ENCODE data around the gene MYL7. TPM values are rescaled to one million over a fixed set of nuclear protein-coding genes. Genes with fewer than 3 reads are reported as not detected.

Gene MYL7
- total RNA-seq, 1 experiment from 2014 or later = not detected

DNA sequence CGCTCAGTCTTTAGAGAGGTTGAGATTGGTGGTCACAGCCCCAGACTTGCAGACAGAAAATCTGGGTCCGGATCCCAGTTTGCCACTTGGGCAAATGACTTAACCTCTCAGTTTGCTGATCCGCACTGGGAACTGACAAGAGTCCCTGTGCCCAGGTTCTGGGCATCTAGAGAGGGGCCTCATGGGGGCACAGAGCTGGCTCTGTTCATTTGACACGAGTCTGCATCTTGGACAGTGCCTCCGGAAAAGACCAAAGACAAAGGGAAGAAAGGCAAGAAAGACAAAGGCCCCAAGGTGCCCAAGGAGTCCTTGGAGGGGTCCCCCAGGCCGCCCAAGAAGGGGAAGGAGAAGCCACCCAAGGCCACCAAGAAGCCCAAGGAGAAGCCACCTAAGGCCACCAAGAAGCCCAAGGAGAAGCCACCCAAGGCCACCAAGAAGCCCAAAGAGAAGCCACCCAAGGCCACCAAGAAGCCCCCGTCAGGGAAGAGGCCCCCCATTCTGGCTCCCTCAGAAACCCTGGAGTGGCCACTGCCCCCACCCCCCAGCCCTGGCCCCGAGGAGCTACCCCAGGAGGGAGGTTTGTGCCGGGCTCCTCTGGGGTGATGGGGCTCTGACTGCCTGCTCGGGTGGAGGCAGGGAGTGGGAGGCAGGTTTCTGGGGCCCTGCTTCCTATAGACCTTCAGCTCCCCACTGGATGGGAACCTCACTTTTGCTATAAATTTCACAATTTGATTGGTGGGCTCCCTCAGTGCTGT, 34.6 kb downstream of the MYL7 start:
- CTCF ChIA-PET = no interaction called here
- RAD21 ChIA-PET (ENCODE audit: low non-redundant PET in 1 of 2, low total read pairs in 2 of 2, uncharacterized antibody in 2 of 2, unreplicated experiment in 2 of 2) = no interaction called here
- intact Hi-C loops (cut with micrococcal nuclease) = no loop called here
- Histone ChIP-seq H3K79me2 (ENCODE audit: insufficient read depth, low read length) (no peaks in the 10 kb centered on the region), H3K9me3 (ENCODE audit: control insufficient read depth in 1 of 2, insufficient read depth in 1 of 2, low read depth in 1 of 2, low read length in 2 of 2) (no peaks in the 10 kb centered on the region), H3K27ac (ENCODE audit: low read depth, low read length) (no peak overlapping the region), H3K27me3 (ENCODE audit: insufficient read depth, low read length) (no peaks in the 10 kb centered on the region), H3K4me3 (replicated peaks in 1 of 2; ENCODE audit: low read depth in 1 of 2, low read length in 2 of 2) (no peak overlapping the region), H4K20me1 (ENCODE audit: insufficient read depth) (no peaks in the 10 kb centered on the region), H3K4me1 (ENCODE audit: control insufficient read depth in 1 of 2, insufficient read depth in 2 of 2, low read length in 2 of 2) (peaks cover 0 to 6% of the 10 kb centered on the region in 2 experiments; a peak in 2 of 4 replicates), H3K9me2 (ENCODE audit: insufficient read depth) (no peaks in the 10 kb centered on the region), H2AFZ (ENCODE audit: low read depth, low read length, poor library complexity, severe bottlenecking) (no peak overlapping the region), H3K9ac (ENCODE audit: low read length) (no peak overlapping the region), H3K4me2 (ENCODE audit: low read length) (no peak overlapping the region), H3K36me3 (ENCODE audit: control insufficient read depth in 1 of 2, insufficient read depth in 2 of 2, low read length in 2 of 2) (no peaks in the 10 kb centered on the region)
- no peak for DNase-seq (ENCODE audit: low read depth, low spot score)
- POLR2A ChIA-PET = no interaction called here
- TF ChIP-seq EZH2phosphoT487 (IDR thresholded peaks at IDR 0.05; ENCODE audit: borderline replicate concordance) (no peak), ZNF274 (IDR thresholded peaks at IDR 0.05; ENCODE audit: low read depth, low read length) (no peak), POLR2A (IDR thresholded peaks at IDR 0.05; ENCODE audit: borderline replicate concordance, extremely low read depth, insufficient read depth, insufficient read length) (no peak), SRF (IDR thresholded peaks at IDR 0.05; ENCODE audit: low read depth) (no peak), RAD21 (IDR thresholded peaks at IDR 0.05; ENCODE audit: low read depth) (no peak), YY1 (IDR thresholded peaks at IDR 0.05; ENCODE audit: extremely low read depth, insufficient replicate concordance, low read depth, low read length) (no peak), JUND (IDR thresholded peaks at IDR 0.05) (no peak), SP1 (IDR thresholded peaks at IDR 0.05; ENCODE audit: low read depth) (no peak), ZFX (IDR thresholded peaks at IDR 0.05) (no peak), SIN3A (IDR thresholded peaks at IDR 0.05; ENCODE audit: low read depth) (no peak), CEBPB (IDR thresholded peaks at IDR 0.05; ENCODE audit: low read depth) (no peak), EGR1 (IDR thresholded peaks at IDR 0.05; ENCODE audit: low read depth) (no peak), CBX3 (IDR thresholded peaks at IDR 0.05; ENCODE audit: low read depth) (no peak)
- TF ChIP-seq, protein P1, sequence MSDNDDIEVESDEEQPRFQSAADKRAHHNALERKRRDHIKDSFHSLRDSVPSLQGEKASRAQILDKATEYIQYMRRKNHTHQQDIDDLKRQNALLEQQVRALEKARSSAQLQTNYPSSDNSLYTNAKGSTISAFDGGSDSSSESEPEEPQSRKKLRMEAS (IDR thresholded peaks at IDR 0.05) = no peak
- TF ChIP-seq, protein P2, sequence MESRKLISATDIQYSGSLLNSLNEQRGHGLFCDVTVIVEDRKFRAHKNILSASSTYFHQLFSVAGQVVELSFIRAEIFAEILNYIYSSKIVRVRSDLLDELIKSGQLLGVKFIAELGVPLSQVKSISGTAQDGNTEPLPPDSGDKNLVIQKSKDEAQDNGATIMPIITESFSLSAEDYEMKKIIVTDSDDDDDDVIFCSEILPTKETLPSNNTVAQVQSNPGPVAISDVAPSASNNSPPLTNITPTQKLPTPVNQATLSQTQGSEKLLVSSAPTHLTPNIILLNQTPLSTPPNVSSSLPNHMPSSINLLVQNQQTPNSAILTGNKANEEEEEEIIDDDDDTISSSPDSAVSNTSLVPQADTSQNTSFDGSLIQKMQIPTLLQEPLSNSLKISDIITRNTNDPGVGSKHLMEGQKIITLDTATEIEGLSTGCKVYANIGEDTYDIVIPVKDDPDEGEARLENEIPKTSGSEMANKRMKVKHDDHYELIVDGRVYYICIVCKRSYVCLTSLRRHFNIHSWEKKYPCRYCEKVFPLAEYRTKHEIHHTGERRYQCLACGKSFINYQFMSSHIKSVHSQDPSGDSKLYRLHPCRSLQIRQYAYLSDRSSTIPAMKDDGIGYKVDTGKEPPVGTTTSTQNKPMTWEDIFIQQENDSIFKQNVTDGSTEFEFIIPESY (IDR thresholded peaks at IDR 0.05; ENCODE audit: extremely low read depth, insufficient replicate concordance, low read length) = no peak
- TF ChIP-seq, protein P3, sequence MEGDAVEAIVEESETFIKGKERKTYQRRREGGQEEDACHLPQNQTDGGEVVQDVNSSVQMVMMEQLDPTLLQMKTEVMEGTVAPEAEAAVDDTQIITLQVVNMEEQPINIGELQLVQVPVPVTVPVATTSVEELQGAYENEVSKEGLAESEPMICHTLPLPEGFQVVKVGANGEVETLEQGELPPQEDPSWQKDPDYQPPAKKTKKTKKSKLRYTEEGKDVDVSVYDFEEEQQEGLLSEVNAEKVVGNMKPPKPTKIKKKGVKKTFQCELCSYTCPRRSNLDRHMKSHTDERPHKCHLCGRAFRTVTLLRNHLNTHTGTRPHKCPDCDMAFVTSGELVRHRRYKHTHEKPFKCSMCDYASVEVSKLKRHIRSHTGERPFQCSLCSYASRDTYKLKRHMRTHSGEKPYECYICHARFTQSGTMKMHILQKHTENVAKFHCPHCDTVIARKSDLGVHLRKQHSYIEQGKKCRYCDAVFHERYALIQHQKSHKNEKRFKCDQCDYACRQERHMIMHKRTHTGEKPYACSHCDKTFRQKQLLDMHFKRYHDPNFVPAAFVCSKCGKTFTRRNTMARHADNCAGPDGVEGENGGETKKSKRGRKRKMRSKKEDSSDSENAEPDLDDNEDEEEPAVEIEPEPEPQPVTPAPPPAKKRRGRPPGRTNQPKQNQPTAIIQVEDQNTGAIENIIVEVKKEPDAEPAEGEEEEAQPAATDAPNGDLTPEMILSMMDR (IDR thresholded peaks at IDR 0.05 in 2 of 3, conservative IDR thresholded peaks at IDR 0.05 in 1 of 3; ENCODE audit: borderline replicate concordance in 1 of 3, insufficient read depth in 1 of 3, low read depth in 2 of 3, low read length in 2 of 3) = no peak
- TF ChIP-seq, protein P4, sequence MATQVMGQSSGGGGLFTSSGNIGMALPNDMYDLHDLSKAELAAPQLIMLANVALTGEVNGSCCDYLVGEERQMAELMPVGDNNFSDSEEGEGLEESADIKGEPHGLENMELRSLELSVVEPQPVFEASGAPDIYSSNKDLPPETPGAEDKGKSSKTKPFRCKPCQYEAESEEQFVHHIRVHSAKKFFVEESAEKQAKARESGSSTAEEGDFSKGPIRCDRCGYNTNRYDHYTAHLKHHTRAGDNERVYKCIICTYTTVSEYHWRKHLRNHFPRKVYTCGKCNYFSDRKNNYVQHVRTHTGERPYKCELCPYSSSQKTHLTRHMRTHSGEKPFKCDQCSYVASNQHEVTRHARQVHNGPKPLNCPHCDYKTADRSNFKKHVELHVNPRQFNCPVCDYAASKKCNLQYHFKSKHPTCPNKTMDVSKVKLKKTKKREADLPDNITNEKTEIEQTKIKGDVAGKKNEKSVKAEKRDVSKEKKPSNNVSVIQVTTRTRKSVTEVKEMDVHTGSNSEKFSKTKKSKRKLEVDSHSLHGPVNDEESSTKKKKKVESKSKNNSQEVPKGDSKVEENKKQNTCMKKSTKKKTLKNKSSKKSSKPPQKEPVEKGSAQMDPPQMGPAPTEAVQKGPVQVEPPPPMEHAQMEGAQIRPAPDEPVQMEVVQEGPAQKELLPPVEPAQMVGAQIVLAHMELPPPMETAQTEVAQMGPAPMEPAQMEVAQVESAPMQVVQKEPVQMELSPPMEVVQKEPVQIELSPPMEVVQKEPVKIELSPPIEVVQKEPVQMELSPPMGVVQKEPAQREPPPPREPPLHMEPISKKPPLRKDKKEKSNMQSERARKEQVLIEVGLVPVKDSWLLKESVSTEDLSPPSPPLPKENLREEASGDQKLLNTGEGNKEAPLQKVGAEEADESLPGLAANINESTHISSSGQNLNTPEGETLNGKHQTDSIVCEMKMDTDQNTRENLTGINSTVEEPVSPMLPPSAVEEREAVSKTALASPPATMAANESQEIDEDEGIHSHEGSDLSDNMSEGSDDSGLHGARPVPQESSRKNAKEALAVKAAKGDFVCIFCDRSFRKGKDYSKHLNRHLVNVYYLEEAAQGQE (IDR thresholded peaks at IDR 0.05; ENCODE audit: low read depth) = no peak
- BruUV-seq (replicated peaks) = no TSS peak
- ATAC-seq = no peak

All from HCT116 (cell line).